ENCODE results near the gene TAOK3. TPM values are rescaled to one million over a fixed set of nuclear protein-coding genes. Genes with fewer than 3 reads are reported as not detected.

Gene TAOK3
- total and polyA plus RNA-seq, 10 of the 15 experiments (the other 5 are each of a cell fraction or from before 2014, with no cell fraction given): 41.3 to 131 (median 57.8) TPM

GRCh38 chr12:118336123-118336522 is 36.6 kb downstream of the TAOK3 start:
- Histone ChIP-seq H3K4me3 (no peak overlapping the region), H3K4me1 (ENCODE audit: control insufficient read depth, insufficient read depth, low read length) (peaks cover 5% of the 10 kb centered on the region), H3K36me3 (ENCODE audit: control insufficient read depth in 2 of 2, insufficient read depth in 2 of 2, low read length in 1 of 2) (peaks cover 0 to 7% of the 10 kb centered on the region in 2 experiments; a peak in 2 of 4 replicates), H3K9ac (ENCODE audit: control insufficient read depth, insufficient read depth, low read length) (no peak overlapping the region), H2AFZ (ENCODE audit: control insufficient read depth, low read depth, low read length) (no peak overlapping the region), H3K4me2 (ENCODE audit: control insufficient read depth, insufficient read depth) (no peak overlapping the region), H3K9me3 (replicated peaks; ENCODE audit: control insufficient read depth, insufficient read depth, low read length) (no peaks in the 10 kb centered on the region; the same call in none of the 3 replicates), H3K27me3 (replicated peaks in 1 of 2; ENCODE audit: control insufficient read depth in 2 of 2, insufficient read depth in 2 of 2, low read length in 1 of 2) (no peaks in the 10 kb centered on the region), H3K27ac (ENCODE audit: control insufficient read depth, insufficient read depth) (no peak overlapping the region), H3K79me2 (ENCODE audit: control insufficient read depth, insufficient read depth, low read length) (peaks cover 41% of the 10 kb centered on the region), H4K20me1 (ENCODE audit: control insufficient read depth, insufficient read depth) (no peaks in the 10 kb centered on the region)
- no peak for DNase-seq (ENCODE audit: low read depth, low spot score)
- no peak for FAIRE-seq
- POLR2A ChIA-PET: interaction anchor here (1.9 kb wide), 1 partner anchor 10 kb away, joined by 8 read pairs; no protein-coding TSS in a partner anchor
- CTCF ChIA-PET: interaction anchor here (0.5 to 1.9 kb wide), 5 partner anchors 11 to 37 kb away, joined by 3 to 6 read pairs (median 4); no protein-coding TSS in a partner anchor
- BruUV-seq (replicated peaks): no TSS peak
- RAD21 ChIA-PET (ENCODE audit: unreplicated experiment): no interaction called here
- no peak for TF ChIP-seq EED (IDR thresholded peaks at IDR 0.05; ENCODE audit: low read depth)
- TF ChIP-seq ETV6 (conservative IDR thresholded peaks at IDR 0.05 in 1 of 2, IDR thresholded peaks at IDR 0.05 in 1 of 2; ENCODE audit: borderline replicate concordance in 1 of 2, low read depth in 1 of 2): no peak
- TF ChIP-seq ZNF592 (IDR thresholded peaks at IDR 0.05): no peak
- no peak for TF ChIP-seq BMI1 (IDR thresholded peaks at IDR 0.05; ENCODE audit: borderline replicate concordance)
- TF ChIP-seq CREB1 (IDR thresholded peaks at IDR 0.05; ENCODE audit: low read depth): no peak
- no peak for TF ChIP-seq SP1 (IDR thresholded peaks at IDR 0.05; ENCODE audit: low read depth, low read length)
- TF ChIP-seq SMAD5 (IDR thresholded peaks at IDR 0.05; ENCODE audit: low read depth): no peak
- no peak for TF ChIP-seq POU2F2 (IDR thresholded peaks at IDR 0.05; ENCODE audit: borderline replicate concordance, low read depth, low read length)
- no peak for TF ChIP-seq ZNF274 (IDR thresholded peaks at IDR 0.05; ENCODE audit: insufficient read depth, insufficient read length)
- no peak for TF ChIP-seq FOXM1 (IDR thresholded peaks at IDR 0.05; ENCODE audit: low read depth, low read length)
- TF ChIP-seq FOS (IDR thresholded peaks at IDR 0.05; ENCODE audit: borderline replicate concordance, extremely low read depth, insufficient read length): no peak
- no peak for TF ChIP-seq USF2 (IDR thresholded peaks at IDR 0.05; ENCODE audit: borderline replicate concordance, low read depth, low read length)
- TF ChIP-seq, protein P1, sequence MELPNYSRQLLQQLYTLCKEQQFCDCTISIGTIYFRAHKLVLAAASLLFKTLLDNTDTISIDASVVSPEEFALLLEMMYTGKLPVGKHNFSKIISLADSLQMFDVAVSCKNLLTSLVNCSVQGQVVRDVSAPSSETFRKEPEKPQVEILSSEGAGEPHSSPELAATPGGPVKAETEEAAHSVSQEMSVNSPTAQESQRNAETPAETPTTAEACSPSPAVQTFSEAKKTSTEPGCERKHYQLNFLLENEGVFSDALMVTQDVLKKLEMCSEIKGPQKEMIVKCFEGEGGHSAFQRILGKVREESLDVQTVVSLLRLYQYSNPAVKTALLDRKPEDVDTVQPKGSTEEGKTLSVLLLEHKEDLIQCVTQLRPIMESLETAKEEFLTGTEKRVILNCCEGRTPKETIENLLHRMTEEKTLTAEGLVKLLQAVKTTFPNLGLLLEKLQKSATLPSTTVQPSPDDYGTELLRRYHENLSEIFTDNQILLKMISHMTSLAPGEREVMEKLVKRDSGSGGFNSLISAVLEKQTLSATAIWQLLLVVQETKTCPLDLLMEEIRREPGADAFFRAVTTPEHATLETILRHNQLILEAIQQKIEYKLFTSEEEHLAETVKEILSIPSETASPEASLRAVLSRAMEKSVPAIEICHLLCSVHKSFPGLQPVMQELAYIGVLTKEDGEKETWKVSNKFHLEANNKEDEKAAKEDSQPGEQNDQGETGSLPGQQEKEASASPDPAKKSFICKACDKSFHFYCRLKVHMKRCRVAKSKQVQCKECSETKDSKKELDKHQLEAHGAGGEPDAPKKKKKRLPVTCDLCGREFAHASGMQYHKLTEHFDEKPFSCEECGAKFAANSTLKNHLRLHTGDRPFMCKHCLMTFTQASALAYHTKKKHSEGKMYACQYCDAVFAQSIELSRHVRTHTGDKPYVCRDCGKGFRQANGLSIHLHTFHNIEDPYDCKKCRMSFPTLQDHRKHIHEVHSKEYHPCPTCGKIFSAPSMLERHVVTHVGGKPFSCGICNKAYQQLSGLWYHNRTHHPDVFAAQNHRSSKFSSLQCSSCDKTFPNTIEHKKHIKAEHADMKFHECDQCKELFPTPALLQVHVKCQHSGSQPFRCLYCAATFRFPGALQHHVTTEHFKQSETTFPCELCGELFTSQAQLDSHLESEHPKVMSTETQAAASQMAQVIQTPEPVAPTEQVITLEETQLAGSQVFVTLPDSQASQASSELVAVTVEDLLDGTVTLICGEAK (IDR thresholded peaks at IDR 0.05; ENCODE audit: borderline replicate concordance): no peak
- WGBS (ENCODE audit: insufficient coverage, insufficient replicate concordance, low lambda C conversion rate, missing lambda C conversion rate): 98% methylated on average over 2 of the region's 2 CpGs
- intact Hi-C loops (cut with micrococcal nuclease; ENCODE audit: unreplicated experiment): no loop called here
- ATAC-seq: no peak
- in situ Hi-C loops (cut with MboI): no loop called here
- SMC1A ChIA-PET (ENCODE audit: uncharacterized antibody, unreplicated experiment): interaction anchor here (1.7 to 4.1 kb wide), 4 partner anchors 10 to 29 kb away, joined by 5 to 23 read pairs (median 10); no protein-coding TSS in a partner anchor
